Gastroesophageal sphincter (tissue), 4 donors: ENCODE results near the gene NTF4. TPM values are rescaled to one million over a fixed set of nuclear protein-coding genes. Genes with fewer than 3 reads are reported as not detected.
"Not testable (repeated sequence)": the region's sequence is repeated elsewhere in the genome, so short reads cannot be mapped to it uniquely, and the experiment has no call there.

Source experiments
- ATAC-seq: fragments of 150-250 bp; one replicate; pipeline ENCODE4 v1.9.1; 2016; ENCODE audit warnings: mild to moderate bottlenecking, moderate library complexity
- H3K27ac ChIP-seq, 4 donors: fragments of 200-600 bp; sonication (generic) in 3 of 4; 1 replicate in 3 of 4; 2 replicates in 1 of 4; pipeline ENCODE4 v1.5.1; 2016 to 2019
- H3K27me3 ChIP-seq: fragments of 200-600 bp; sonication (generic); one replicate; pipeline ENCODE4 v1.5.1; 2019
- H3K36me3 ChIP-seq, 2 donors: fragments of 200-600 bp; sonication (generic); one replicate each; pipeline ENCODE4 v1.5.1; 2019; ENCODE audit warnings: control low read depth in 1 of 2
- H3K4me1 ChIP-seq, 3 donors: fragments of 200-600 bp; sonication (generic); 1 replicate in 2 of 3; 2 replicates in 1 of 3; pipeline ENCODE4 v1.5.1; 2016 to 2019; ENCODE audit warnings: control low read depth in 2 of 3
- H3K4me3 ChIP-seq, 2 donors: fragments of 200-600 bp; sonication (generic); one replicate each; pipeline ENCODE4 v1.5.1; 2019; ENCODE audit warnings: mild to moderate bottlenecking in 1 of 2, moderate library complexity in 1 of 2
- H3K9me3 ChIP-seq, 3 donors: fragments of 200-600 bp; sonication (generic); one replicate each; pipeline ENCODE4 v1.5.1; 2017 to 2019; ENCODE audit warnings: control low read depth in 2 of 3
- EP300 ChIP-seq: sonication (generic); formaldehyde crosslinking; IDR thresholded peaks from one replicate; pipeline ENCODE4 v1.6.1; 2017; ENCODE audit warnings: antibody characterized with exemption, mild to moderate bottlenecking
- POLR2A ChIP-seq, 2 donors: fragments of 450-650 bp; IDR thresholded peaks; one replicate each; pipeline ENCODE4 v1.6.1; 2017; ENCODE audit warnings: antibody characterized with exemption in 2 of 2, mild to moderate bottlenecking in 2 of 2, moderate library complexity in 1 of 2
- POLR2AphosphoS5 ChIP-seq: sonication (generic); formaldehyde crosslinking; IDR thresholded peaks from one replicate; pipeline ENCODE4 v1.6.1; 2017; ENCODE audit warnings: antibody characterized with exemption
- WGBS, 2 donors: methylation state at CpG; one replicate each; pipeline ENCODE4 v1.1.5; 2018; ENCODE audit warnings: low coverage in 1 of 2; 5-methylcytosine and 5-hydroxymethylcytosine counted together
- total RNA-seq, 4 donors: library from RNA; depleted of rRNA; stranded (reverse); fragments of >200 nt; gene quantifications; one replicate each; pipeline ENCODE4 v1.1.0, GENCODE V29; 2016
- TF ChIP-seq, protein P1 (sequence below), 4 experiments: fragments of 200-600 bp in 2 of 4; fragments of 450-650 bp in 2 of 4; sonication (generic) in 1 of 4; IDR thresholded peaks; one replicate each; pipeline ENCODE4 v1.5.1; 2017 to 2019; ENCODE audit warnings: antibody characterized with exemption in 4 of 4, mild to moderate bottlenecking in 2 of 4, moderate library complexity in 2 of 4

The NTF4 gene
- total RNA-seq, 4 donors from 2014 or later: 0.37 TPM; not detected in 3

DNA sequence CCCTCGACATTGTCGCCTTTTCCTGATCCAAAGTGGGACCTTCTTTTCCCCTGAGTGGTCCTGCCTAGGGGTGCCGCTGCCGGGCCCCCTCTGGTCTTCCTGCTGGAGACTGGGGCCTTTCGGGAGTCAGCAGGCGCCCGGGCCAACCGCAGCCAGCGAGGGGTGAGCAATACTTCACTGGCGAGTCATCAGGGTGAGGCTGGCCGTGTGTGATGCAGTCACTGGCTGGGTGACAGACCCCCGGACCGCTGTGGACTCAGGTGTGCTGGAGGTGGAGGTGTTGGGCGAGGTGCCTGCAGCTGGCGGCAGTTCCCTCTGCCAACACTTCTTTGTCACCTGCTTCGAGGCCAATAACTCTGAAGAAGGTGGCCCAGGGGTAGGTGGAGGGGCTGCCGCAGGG, 22.4 kb downstream of the NTF4 start:
- WGBS, 2 donors: 100% methylated on average over 1 of the region's 17 CpGs; no CpG with 5 or more reads in 1 of the 2 donors
- Histone ChIP-seq H3K4me1 (no peaks in the 10 kb centered on the region), H3K27ac (no peak overlapping the region), H3K36me3 (no peaks in the 10 kb centered on the region), H3K27me3 (no peaks in the 10 kb centered on the region), H3K4me3 (no peak overlapping the region), H3K9me3 (no peaks in the 10 kb centered on the region)
- TF ChIP-seq, protein P1, sequence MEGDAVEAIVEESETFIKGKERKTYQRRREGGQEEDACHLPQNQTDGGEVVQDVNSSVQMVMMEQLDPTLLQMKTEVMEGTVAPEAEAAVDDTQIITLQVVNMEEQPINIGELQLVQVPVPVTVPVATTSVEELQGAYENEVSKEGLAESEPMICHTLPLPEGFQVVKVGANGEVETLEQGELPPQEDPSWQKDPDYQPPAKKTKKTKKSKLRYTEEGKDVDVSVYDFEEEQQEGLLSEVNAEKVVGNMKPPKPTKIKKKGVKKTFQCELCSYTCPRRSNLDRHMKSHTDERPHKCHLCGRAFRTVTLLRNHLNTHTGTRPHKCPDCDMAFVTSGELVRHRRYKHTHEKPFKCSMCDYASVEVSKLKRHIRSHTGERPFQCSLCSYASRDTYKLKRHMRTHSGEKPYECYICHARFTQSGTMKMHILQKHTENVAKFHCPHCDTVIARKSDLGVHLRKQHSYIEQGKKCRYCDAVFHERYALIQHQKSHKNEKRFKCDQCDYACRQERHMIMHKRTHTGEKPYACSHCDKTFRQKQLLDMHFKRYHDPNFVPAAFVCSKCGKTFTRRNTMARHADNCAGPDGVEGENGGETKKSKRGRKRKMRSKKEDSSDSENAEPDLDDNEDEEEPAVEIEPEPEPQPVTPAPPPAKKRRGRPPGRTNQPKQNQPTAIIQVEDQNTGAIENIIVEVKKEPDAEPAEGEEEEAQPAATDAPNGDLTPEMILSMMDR (IDR thresholded peaks at IDR 0.05): no peak
- TF ChIP-seq EP300 (no peak), POLR2AphosphoS5 (no peak), POLR2A (IDR thresholded peaks at IDR 0.05) (no peak)
- no peak for ATAC-seq

DNA sequence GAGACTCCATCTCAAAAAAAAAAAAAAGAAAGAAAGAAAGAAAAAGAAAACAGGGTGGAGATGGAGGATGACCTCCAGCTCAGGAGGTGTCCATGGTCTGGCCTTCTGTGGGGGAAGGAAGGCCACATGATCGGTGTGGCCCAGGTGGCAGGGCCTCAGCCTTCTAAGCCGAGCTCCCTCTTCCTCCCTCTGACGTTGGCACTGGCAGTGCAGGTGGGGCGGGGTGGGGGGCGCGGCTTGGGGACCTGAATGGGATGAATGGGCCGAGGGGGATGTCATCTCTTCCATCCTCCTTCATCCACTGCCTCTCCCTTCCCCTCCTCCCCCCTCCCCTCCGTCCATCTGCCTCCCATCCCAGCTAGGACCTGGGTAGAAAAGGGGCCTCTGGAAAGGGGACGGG, 24.9 kb downstream of the NTF4 start:
- not testable (repeated sequence) for ATAC-seq, H3K4me1 ChIP-seq, H3K27me3 ChIP-seq, H3K9me3 ChIP-seq, H3K4me3 ChIP-seq, H3K27ac ChIP-seq, H3K36me3 ChIP-seq
- WGBS, 2 donors: 50% methylated on average over 6 of the region's 9 CpGs; no CpG with 5 or more reads in 1 of the 2 donors

DNA sequence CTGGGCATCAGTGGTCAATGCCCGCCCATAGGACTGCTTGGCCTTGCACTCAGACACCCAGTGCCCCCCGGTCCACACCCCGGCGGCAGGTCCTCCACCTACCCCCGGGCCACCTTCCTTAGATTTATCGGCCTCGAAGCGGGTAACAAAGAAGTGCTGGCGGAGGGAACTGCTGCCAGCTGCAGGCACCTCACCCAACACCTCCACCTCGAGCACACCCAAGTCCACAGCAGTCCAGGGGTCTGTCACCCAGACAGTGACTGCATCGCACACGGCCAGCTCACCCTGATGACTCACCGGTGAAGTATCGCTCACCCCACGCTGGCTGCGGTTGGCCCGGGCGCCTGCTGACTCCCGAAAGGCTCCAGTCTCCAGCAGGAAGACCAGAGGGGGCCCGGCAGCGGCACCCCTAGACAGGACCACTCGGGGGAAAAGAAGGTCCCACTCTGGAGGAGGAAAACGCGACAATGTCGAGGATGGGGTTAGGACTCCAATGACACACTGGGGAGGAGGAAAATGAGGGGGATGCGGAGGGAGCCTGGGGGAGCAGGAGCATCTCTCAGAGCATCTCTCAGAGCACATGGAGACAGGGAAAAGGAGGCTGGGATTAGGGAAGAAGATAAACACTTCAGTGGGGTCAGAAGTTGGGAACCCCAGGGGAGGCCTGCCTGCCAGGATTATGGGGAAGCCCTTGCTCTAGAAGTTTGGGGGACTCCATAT, 25.9 kb downstream of the NTF4 start:
- H3K4me3 ChIP-seq, H3K4me1 ChIP-seq, ATAC-seq, H3K27ac ChIP-seq, H3K27me3 ChIP-seq, H3K36me3 ChIP-seq, H3K9me3 ChIP-seq: not testable (repeated sequence)
- WGBS, 2 donors: 87 to 91% methylated on average over 3 to 9 of the region's 26 CpGs

DNA sequence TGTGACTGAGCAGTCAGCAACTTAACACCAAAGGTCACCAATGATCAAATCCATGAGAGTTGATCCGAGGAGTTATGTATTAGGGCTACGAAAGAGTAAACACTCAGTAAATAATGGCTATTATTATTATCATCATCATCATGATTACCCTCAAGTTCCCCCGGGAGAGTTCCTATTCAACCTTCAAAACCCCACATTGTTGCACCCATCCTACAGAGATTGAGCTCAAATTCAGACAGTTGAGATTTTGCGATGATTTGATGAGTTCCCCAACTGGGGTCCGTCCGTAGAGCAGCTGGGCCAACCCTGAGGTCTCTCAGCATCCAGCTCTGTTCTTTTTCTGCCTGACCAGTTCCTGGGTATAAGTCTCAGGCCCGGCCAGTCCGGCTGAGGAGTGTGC, 26.5 kb downstream of the NTF4 start:
- not testable (repeated sequence) for H3K4me1 ChIP-seq, ATAC-seq, H3K9me3 ChIP-seq, H3K4me3 ChIP-seq, H3K36me3 ChIP-seq, H3K27ac ChIP-seq
- peaks cover 10% of the 10 kb centered on the region for H3K27me3 ChIP-seq
- WGBS, 2 donors: 100% methylated on average over 1 to 2 of the region's 8 CpGs

DNA sequence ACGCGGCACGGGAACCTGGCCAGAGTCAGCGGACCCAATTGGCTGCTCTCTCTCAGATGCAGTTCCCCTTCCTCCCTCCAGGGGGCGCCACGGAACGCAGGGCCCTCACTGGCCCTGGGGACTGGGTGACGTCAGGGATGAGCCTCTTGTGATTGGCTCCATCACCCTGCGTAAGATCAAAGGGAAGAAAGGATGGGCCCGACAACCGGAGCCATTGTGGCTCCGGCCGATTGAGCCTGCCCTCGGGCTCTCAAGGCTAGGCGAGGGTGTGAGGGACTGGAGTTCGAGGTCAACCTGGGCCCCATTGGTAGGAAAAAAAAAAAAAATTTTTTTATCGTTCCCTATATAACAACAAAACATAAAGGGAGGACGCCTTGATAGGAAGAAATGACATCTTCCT, 27.8 kb downstream of the NTF4 start, which contains the start of gene CGB1:
Gene CGB1, minus strand, starts transcription at position 81 of the 400 bp plus-strand sequence. CDS start 184 bp downstream, outside the sequence.
- not testable (repeated sequence) for H3K9me3 ChIP-seq, H3K36me3 ChIP-seq, H3K4me1 ChIP-seq, H3K4me3 ChIP-seq, ATAC-seq, H3K27ac ChIP-seq
- H3K27me3 ChIP-seq: peaks cover 15% of the 10 kb centered on the region
- 38 to 73% methylated on average over 7 to 8 of the region's 18 CpGs for WGBS, 2 donors

DNA sequence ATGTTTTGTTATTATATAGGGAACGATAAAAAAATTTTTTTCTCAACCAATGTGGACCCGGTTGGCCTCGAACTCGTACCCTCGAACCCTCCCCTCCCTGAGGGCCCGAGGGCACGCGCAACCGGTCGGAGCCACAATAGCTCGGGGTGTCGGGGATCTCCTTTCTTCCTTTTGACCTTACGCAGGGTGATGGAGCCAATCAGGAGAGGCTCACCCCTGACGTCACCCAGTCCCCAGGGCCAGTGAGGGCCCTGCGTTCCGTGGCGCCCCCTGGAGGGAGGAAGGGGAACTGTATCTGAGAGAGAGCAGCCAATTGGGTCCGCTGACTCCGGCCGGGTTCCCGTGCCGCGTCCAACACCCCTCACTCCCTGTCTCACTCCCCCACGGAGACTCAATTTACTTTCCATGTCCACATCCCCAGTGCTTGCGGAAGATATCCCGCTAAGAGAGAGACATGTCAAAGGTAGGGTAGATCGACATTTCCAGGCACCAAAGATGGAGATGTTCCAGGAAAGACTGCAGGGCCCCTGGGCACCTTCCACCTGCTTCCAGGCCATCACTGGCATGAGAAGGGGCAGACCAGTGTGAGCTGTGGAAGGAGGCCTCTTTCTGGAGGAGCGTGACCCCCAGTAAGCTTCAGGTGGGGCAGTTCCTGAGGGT, 32.8 kb downstream of the NTF4 start, which contains the start of gene CGB2:
Gene CGB2, plus strand, starts transcription at position 249 of the 660 bp plus-strand sequence. Its CDS starts 206 bp downstream, at position 455.
- not testable (repeated sequence) for ATAC-seq, H3K36me3 ChIP-seq, H3K27ac ChIP-seq, H3K4me1 ChIP-seq, H3K9me3 ChIP-seq, H3K4me3 ChIP-seq
- WGBS, 2 donors: 5 to 26% methylated on average over 8 to 13 of the region's 28 CpGs
- peaks cover 19% of the 10 kb centered on the region for H3K27me3 ChIP-seq
- TF ChIP-seq, protein P1 (IDR thresholded peaks at IDR 0.05): peak in 2 of 4 experiments; percentile 18 to 20

DNA sequence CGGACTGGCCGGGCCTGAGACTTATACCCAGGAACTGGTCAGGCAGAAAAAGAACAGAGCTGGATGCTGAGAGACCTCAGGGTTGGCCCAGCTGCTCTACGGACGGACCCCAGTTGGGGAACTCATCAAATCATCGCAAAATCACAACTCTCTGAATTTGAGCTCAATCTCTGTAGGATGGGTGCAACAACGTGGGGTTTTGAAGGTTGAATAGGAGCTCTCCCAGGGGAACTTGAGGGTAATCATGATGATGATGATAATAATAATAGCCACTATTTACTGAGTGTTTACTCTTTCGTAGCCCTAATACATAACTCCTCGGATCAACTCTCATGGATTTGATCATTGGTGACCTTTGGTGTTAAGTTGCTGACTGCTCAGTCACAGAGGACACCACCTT, 34.3 kb downstream of the NTF4 start:
- 80 to 94% methylated on average over 1 to 4 of the region's 8 CpGs for WGBS, 2 donors
- ATAC-seq, H3K4me1 ChIP-seq, H3K4me3 ChIP-seq, H3K27ac ChIP-seq, H3K36me3 ChIP-seq, H3K9me3 ChIP-seq: not testable (repeated sequence)
- peaks cover 19% of the 10 kb centered on the region for H3K27me3 ChIP-seq

DNA sequence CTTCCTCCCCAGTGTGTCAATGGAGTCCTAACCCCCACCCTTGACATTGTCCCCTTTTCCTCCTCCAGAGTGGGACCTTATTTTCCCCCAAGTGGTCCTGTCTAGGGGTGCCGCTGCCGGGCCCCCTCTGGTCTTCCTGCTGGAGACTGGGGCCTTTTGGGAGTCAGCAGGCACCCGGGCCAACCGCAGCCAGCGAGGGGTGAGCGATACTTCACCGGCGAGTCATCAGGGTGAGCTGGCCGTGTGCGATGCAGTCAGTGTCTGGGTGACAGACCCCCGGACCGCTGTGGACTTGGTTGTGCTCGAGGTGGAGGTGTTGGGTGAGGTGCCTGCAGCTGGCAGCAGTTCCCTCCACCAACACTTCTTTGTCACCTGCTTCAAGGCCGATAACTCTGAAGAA, 34.9 kb downstream of the NTF4 start:
- ATAC-seq, H3K36me3 ChIP-seq, H3K4me1 ChIP-seq, H3K9me3 ChIP-seq, H3K4me3 ChIP-seq, H3K27ac ChIP-seq: not testable (repeated sequence)
- peaks cover 15% of the 10 kb centered on the region for H3K27me3 ChIP-seq
- 83% methylated on average over 2 of the region's 14 CpGs; no CpG with 5 or more reads in 1 of the 2 donors for WGBS, 2 donors

DNA sequence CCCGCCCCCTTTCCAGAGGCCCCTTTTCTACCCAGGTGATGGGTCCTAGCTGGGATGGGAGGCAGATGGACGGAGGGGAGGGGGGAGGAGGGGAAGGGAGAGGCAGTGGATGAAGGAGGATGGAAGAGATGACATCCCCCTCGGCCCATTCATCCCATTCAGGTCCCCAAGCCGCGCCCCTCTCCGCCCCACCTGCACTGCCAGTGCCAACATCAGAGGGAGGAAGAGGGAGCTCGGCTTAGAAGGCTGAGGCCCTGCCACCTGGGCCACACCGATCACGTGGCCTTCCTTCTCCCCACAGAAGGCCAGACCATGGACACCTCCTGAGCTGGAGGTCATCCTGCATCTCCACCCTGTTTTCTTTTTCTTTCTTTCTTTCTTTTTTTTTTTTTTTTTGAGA, 35.9 kb downstream of the NTF4 start:
- not testable (repeated sequence) for H3K27ac ChIP-seq, H3K4me3 ChIP-seq, H3K4me1 ChIP-seq, H3K27me3 ChIP-seq, ATAC-seq, H3K36me3 ChIP-seq, H3K9me3 ChIP-seq
- 66% methylated on average over 3 of the region's 9 CpGs; no CpG with 5 or more reads in 1 of the 2 donors for WGBS, 2 donors

DNA sequence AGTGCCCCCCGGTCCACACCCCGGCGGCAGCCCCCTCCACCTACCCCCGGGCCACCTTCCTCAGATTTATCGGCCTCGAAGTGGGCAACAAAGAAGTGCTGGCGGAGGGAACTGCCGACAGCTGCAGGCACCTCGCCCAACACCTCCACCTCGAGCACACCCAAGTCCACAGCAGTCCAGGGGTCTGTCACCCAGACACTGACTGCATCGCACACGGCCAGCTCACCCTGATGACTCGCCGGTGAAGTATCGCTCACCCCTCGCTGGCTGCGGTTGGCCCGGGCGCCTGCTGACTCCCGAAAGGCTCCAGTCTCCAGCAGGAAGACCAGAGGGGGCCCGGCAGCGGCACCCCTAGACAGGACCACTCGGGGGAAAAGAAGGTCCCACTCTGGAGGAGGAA, 39.0 kb downstream of the NTF4 start:
- H3K27ac ChIP-seq, H3K4me3 ChIP-seq, ATAC-seq, H3K9me3 ChIP-seq, H3K4me1 ChIP-seq, H3K36me3 ChIP-seq: not testable (repeated sequence)
- WGBS, 2 donors: no CpG with 5 or more reads among the region's 23 CpGs
- H3K27me3 ChIP-seq: peaks cover 15% of the 10 kb centered on the region

DNA sequence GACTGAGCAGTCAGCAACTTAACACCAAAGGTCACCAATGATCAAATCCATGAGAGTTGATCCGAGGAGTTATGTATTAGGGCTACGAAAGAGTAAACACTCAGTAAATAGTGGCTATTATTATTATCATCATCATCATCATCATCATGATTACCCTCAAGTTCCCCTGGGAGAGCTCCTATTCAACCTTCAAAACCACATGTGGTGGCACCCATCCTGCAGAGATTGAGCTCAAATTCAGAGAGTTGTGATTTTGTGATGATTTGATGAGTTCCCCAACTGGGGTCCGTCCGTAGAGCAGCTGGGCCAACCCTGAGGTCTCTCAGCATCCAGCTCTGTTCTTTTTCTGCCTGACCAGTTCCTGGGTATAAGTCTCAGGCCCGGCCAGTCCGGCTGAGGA, 39.5 kb downstream of the NTF4 start:
- not testable (repeated sequence) for H3K36me3 ChIP-seq, H3K4me1 ChIP-seq, H3K9me3 ChIP-seq, ATAC-seq, H3K27ac ChIP-seq, H3K4me3 ChIP-seq
- peaks cover 20% of the 10 kb centered on the region for H3K27me3 ChIP-seq
- WGBS, 2 donors: no CpG with 5 or more reads among the region's 6 CpGs
